Caco-2 (cell line): Measurements from ENCODE around the gene ZNF644. TPM values are rescaled to one million over a fixed set of nuclear protein-coding genes. Genes with fewer than 3 reads are reported as not detected.

Experiments
- BruUV-seq: library from RNA; stranded (reverse); fragments of 400-500 nt; replicated peaks from 2 replicates; lab custom pipeline; 2021; lab: Mats Ljungman, UMichigan
- CTCF ChIA-PET: fragments of 300-600 bp; sonication (Branson Sonifier 250); formaldehyde crosslinking; loops from one replicate; lab custom pipeline; 2022; ENCODE audit warnings: antibody characterized with exemption; lab: Charles Lee
- POLR2A ChIA-PET: fragments of 300-600 bp; sonication (Branson Sonifier 250); formaldehyde crosslinking; loops from one replicate; lab custom pipeline; 2022; ENCODE audit warnings: antibody characterized with exemption; lab: Charles Lee
- DNase-seq, 2 experiments: peaks; one replicate each; pipeline versions ENCODE4 v3.0.0 to v3.0.0-alpha.2; 2020 to 2022
- H3K27me3 ChIP-seq: replicated peaks from 2 replicates; pipeline ENCODE4 v1.6.0; 2011; ENCODE audit warnings: low read length; ENCODE audit not compliant: control insufficient read depth, insufficient read depth
- H3K36me3 ChIP-seq: 2 replicates; pipeline ENCODE4 v1.5.1; 2011; ENCODE audit warnings: low read length; ENCODE audit not compliant: control insufficient read depth, insufficient read depth
- H3K4me1 ChIP-seq: fragments of 250-450 bp; sonication (Bioruptor Pico); 2 replicates; pipeline ENCODE4 v1.5.1; 2020; ENCODE audit warnings: mild to moderate bottlenecking
- H3K4me3 ChIP-seq: 2 replicates; pipeline ENCODE4 v1.5.1; 2011; ENCODE audit warnings: low read depth, mild to moderate bottlenecking, control low read depth, low read length
- H3K9me3 ChIP-seq: fragments of 250-450 bp; sonication (Bioruptor Pico); 2 replicates; pipeline ENCODE4 v1.5.1; 2020; ENCODE audit warnings: mild to moderate bottlenecking, moderate library complexity
- H3K27ac Mint-ChIP-seq: one replicate; pipeline ENCODE4 v1.8.0; 2022; ENCODE audit warnings: mixed read lengths; ENCODE audit not compliant: unreplicated experiment
- H3K27me3 Mint-ChIP-seq: one replicate; pipeline ENCODE4 v1.8.0; 2022; ENCODE audit warnings: mixed read lengths; ENCODE audit not compliant: insufficient read depth, unreplicated experiment
- H3K36me3 Mint-ChIP-seq: one replicate; pipeline ENCODE4 v1.8.0; 2022; ENCODE audit warnings: mild to moderate bottlenecking, mixed read lengths; ENCODE audit not compliant: insufficient read depth, unreplicated experiment
- H3K4me1 Mint-ChIP-seq: one replicate; pipeline ENCODE4 v1.8.0; 2022; ENCODE audit warnings: low read depth, mixed read lengths; ENCODE audit not compliant: unreplicated experiment
- H3K4me3 Mint-ChIP-seq: one replicate; pipeline ENCODE4 v1.8.0; 2022; ENCODE audit warnings: mild to moderate bottlenecking, moderate library complexity, mixed read lengths; ENCODE audit not compliant: unreplicated experiment
- H3K9me3 Mint-ChIP-seq: one replicate; pipeline ENCODE4 v1.8.0; 2022; ENCODE audit warnings: mixed read lengths; ENCODE audit not compliant: unreplicated experiment
- CTCF ChIP-seq, 2 experiments: fragments of 200-600 bp in 1 of 2; IDR thresholded peaks; 1 replicate in 1 of 2; 2 replicates in 1 of 2; pipeline versions ENCODE4 v1.5.1 to v1.8.0; 2011 to 2022; ENCODE audit warnings: antibody characterized with exemption in 1 of 2, control low read depth in 1 of 2, inconsistent platforms in 1 of 2, low read depth in 1 of 2, low read length in 1 of 2, mild to moderate bottlenecking in 1 of 2, moderate library complexity in 1 of 2; ENCODE audit not compliant: insufficient read depth in 1 of 2, severe bottlenecking in 1 of 2, unreplicated experiment in 1 of 2
- intact Hi-C: fragments of 100-400 bp; cut with micrococcal nuclease; formaldehyde crosslinking; loops from one replicate; pipeline ENCODE4 v1.10.0; 2022; ENCODE audit not compliant: unreplicated experiment
- total RNA-seq: library from RNA; stranded (reverse); gene quantifications from 2 replicates; pipeline ENCODE4 v1.2.3, GENCODE V29; 2022

Gene ZNF644
- total RNA-seq, 1 experiment from 2014 or later = 32.5 TPM

- Mint-ChIP-seq H3K9me3 (no peaks in the 10 kb centered on the region), H3K4me3 (no peak overlapping the region), H3K27me3 (no peaks in the 10 kb centered on the region), H3K36me3 (peaks cover 7% of the 10 kb centered on the region), H3K4me1 (no peaks in the 10 kb centered on the region), H3K27ac (no peak overlapping the region)
- no peak for DNase-seq
- 0 out of 2 replicates have a peak, but pooled peaks cover 9% of the 10 kb centered on the region for H3K4me1 ChIP-seq
- no TSS peak for BruUV-seq
- no peaks in the 10 kb centered on the region for H3K36me3 ChIP-seq
- intact Hi-C loops = no loop called here
- H3K27me3 ChIP-seq = no peaks in the 10 kb centered on the region
- ChIA-PET CTCF (no interaction called here), POLR2A (no interaction called here)
- no peak overlapping the region for H3K4me3 ChIP-seq
- H3K9me3 ChIP-seq = no peaks in the 10 kb centered on the region
- TF ChIP-seq CTCF (IDR thresholded peaks at IDR 0.05; ENCODE audit: insufficient read depth in 1 of 2, low read depth in 1 of 2, low read length in 1 of 2, severe bottlenecking in 1 of 2, unreplicated experiment in 1 of 2) = no peak
These were observed 102.6 kb downstream of the ZNF644 start for GRCh38 chr1:90919190-90919719.

GRCh38 chr1:90911353-90911752 lies 110.5 kb downstream of the ZNF644 start:
- POLR2A ChIA-PET = no interaction called here
- BruUV-seq = no TSS peak
- Mint-ChIP-seq H3K9me3 (no peaks in the 10 kb centered on the region), H3K4me1 (no peaks in the 10 kb centered on the region), H3K36me3 (peaks cover 6% of the 10 kb centered on the region), H3K27me3 (no peaks in the 10 kb centered on the region), H3K4me3 (no peak overlapping the region), H3K27ac (no peak overlapping the region)
- no peaks in the 10 kb centered on the region for H3K4me1 ChIP-seq
- H3K27me3 ChIP-seq = no peaks in the 10 kb centered on the region
- no peak overlapping the region for H3K4me3 ChIP-seq
- intact Hi-C loops = no loop called here
- no peak for TF ChIP-seq CTCF (IDR thresholded peaks at IDR 0.05; ENCODE audit: insufficient read depth in 1 of 2, low read depth in 1 of 2, low read length in 1 of 2, severe bottlenecking in 1 of 2, unreplicated experiment in 1 of 2)
- no peak for DNase-seq
- H3K36me3 ChIP-seq = no peaks in the 10 kb centered on the region
- CTCF ChIA-PET = no interaction called here
- H3K9me3 ChIP-seq = no peaks in the 10 kb centered on the region

- intact Hi-C loops = no loop called here
- Mint-ChIP-seq H3K36me3 (peaks cover 25% of the 10 kb centered on the region), H3K4me3 (no peak overlapping the region), H3K27ac (no peak overlapping the region), H3K9me3 (no peaks in the 10 kb centered on the region), H3K27me3 (no peaks in the 10 kb centered on the region), H3K4me1 (no peaks in the 10 kb centered on the region)
- BruUV-seq = no TSS peak
- no peaks in the 10 kb centered on the region for H3K4me1 ChIP-seq
- H3K27me3 ChIP-seq = no peaks in the 10 kb centered on the region
- H3K36me3 ChIP-seq = no peaks in the 10 kb centered on the region
- H3K9me3 ChIP-seq = no peaks in the 10 kb centered on the region
- H3K4me3 ChIP-seq = no peak overlapping the region
- CTCF ChIA-PET = no interaction called here
- DNase-seq = no peak
- TF ChIP-seq CTCF (IDR thresholded peaks at IDR 0.05; ENCODE audit: insufficient read depth in 1 of 2, low read depth in 1 of 2, low read length in 1 of 2, severe bottlenecking in 1 of 2, unreplicated experiment in 1 of 2) = no peak
- POLR2A ChIA-PET = no interaction called here
These were observed 119.2 kb downstream of the ZNF644 start for GRCh38 chr1:90902672-90903071.
